OCI-LY7 (cell line): Measurements from ENCODE around the gene FAH. TPM values are rescaled to one million over a fixed set of nuclear protein-coding genes. Genes with fewer than 3 reads are reported as not detected.

Source experiments
- BruUV-seq: library from RNA; stranded (reverse); fragments of 400-500 nt; replicated peaks from 2 replicates; lab custom pipeline; 2021; lab: Mats Ljungman, UMichigan
- CTCF ChIA-PET: fragments of 300-600 bp; sonication (Branson Sonifier 250); formaldehyde crosslinking; loops from one replicate; lab custom pipeline; 2022; ENCODE audit warnings: antibody characterized with exemption; ENCODE audit not compliant: unreplicated experiment; lab: Charles Lee
- POLR2A ChIA-PET: fragments of 300-600 bp; sonication (Branson Sonifier 250); formaldehyde crosslinking; loops from one replicate; lab custom pipeline; 2022; ENCODE audit warnings: antibody characterized with exemption; lab: Charles Lee
- DNase-seq: peaks from one replicate; pipeline ENCODE4 v3.0.0-alpha.2; 2015; ENCODE audit warnings: low spot score
- H2AFZ ChIP-seq: fragments of 200-600 bp; sonication (generic), shearing (Covaris generic); 2 replicates; pipeline ENCODE4 v1.6.1; 2014; ENCODE audit warnings: mild to moderate bottlenecking, antibody characterized with exemption, low read length, moderate library complexity
- H3K27ac ChIP-seq: fragments of 200-600 bp; sonication (generic); 2 replicates; pipeline ENCODE4 v1.5.1; 2014; ENCODE audit warnings: mixed run types, low read depth, mild to moderate bottlenecking, moderate library complexity, low read length, inconsistent platforms; ENCODE audit not compliant: poor library complexity, severe bottlenecking
- H3K36me3 ChIP-seq: fragments of 200-600 bp; sonication (generic); 2 replicates; pipeline ENCODE4 v1.6.1; 2014; ENCODE audit warnings: mild to moderate bottlenecking, antibody characterized with exemption, low read length, moderate library complexity, mixed read lengths; ENCODE audit not compliant: insufficient read depth
- H3K4me1 ChIP-seq: fragments of 200-600 bp; sonication (generic); 2 replicates; pipeline ENCODE4 v1.5.1; 2014; ENCODE audit warnings: mild to moderate bottlenecking, low read length; ENCODE audit not compliant: insufficient read depth, poor library complexity, severe bottlenecking
- H3K4me2 ChIP-seq: fragments of 200-600 bp; sonication (generic); 2 replicates; pipeline ENCODE4 v1.6.1; 2014; ENCODE audit warnings: mild to moderate bottlenecking, low read length
- H3K4me3 ChIP-seq: fragments of 200-600 bp; sonication (generic); 2 replicates; pipeline ENCODE4 v1.5.1; 2014; ENCODE audit warnings: mild to moderate bottlenecking, low read depth, low read length; ENCODE audit not compliant: poor library complexity, severe bottlenecking
- H3K79me2 ChIP-seq: fragments of 200-600 bp; sonication (generic); 2 replicates; pipeline ENCODE4 v1.6.1; 2016; ENCODE audit warnings: low read depth, mild to moderate bottlenecking, low read length, moderate library complexity, mixed read lengths; ENCODE audit not compliant: insufficient read depth
- H3K9me2 ChIP-seq: fragments of 200-600 bp; sonication (generic); 2 replicates; pipeline ENCODE4 v1.6.1; 2016; ENCODE audit warnings: mild to moderate bottlenecking, low read length, mixed read lengths; ENCODE audit not compliant: insufficient read depth
- H3K9me3 ChIP-seq: fragments of 200-600 bp; sonication (generic); 2 replicates; pipeline ENCODE4 v1.6.1; 2014; ENCODE audit warnings: mild to moderate bottlenecking, mixed run types, low read length, mixed read lengths
- H4K20me1 ChIP-seq: fragments of 200-600 bp; sonication (generic); 2 replicates; pipeline ENCODE4 v1.6.1; 2014; ENCODE audit warnings: mild to moderate bottlenecking, antibody characterized with exemption, low read length, moderate library complexity, mixed read lengths; ENCODE audit not compliant: insufficient read depth
- EZH2phosphoT487 ChIP-seq: fragments of 200-600 bp; sonication (generic); IDR thresholded peaks from 2 replicates; pipeline ENCODE4 v1.6.1; 2018; ENCODE audit warnings: low read depth, borderline replicate concordance, mild to moderate bottlenecking, mixed run types, antibody characterized with exemption, low read length, moderate library complexity, mixed read lengths
- intact Hi-C: fragments of 100-400 bp; cut with micrococcal nuclease; formaldehyde crosslinking; loops from one replicate; pipeline ENCODE4 v1.10.0; 2022; ENCODE audit not compliant: unreplicated experiment
- total RNA-seq, 2 experiments: library from RNA; depleted of rRNA in 1 of 2; stranded (reverse); fragments of >200 nt in 1 of 2; shearing (Covaris generic) in 1 of 2; gene quantifications; 2 replicates each; pipeline ENCODE4 v1.2.3, GENCODE V29; 2014 to 2022
- TF ChIP-seq, protein P1 (sequence below): fragments of 200-600 bp; sonication (generic); conservative IDR thresholded peaks from 2 replicates; pipeline ENCODE4 v1.5.1; 2014; ENCODE audit warnings: mild to moderate bottlenecking, antibody characterized with exemption, low read length, moderate library complexity, mixed read lengths

FAH gene
- total RNA-seq, 2 experiments from 2014 or later: 9.4 to 18.4 TPM

DNA sequence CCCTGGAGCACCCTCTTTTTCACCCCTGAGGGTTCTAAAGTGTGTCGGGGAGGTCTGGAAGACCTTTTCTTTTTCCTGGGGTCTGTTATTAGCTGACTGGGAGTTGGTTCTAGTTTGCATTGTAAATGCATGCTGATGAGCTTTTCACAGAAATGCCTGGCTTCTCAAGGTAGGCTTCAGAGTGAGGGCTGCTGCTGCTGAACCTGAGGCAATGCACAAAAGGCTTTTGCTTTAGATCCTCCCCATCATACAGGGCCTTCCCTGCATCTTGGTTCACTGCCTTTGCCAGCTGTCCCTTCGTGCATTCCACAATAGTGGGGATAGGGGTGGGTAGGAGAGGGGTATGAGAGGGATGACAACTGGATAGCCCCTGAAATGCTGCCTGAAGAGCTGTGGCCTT, 46.6 kb downstream of the FAH start:
- Histone ChIP-seq H3K4me1 (no peaks in the 10 kb centered on the region), H3K9me3 (no peaks in the 10 kb centered on the region), H3K27ac (no peak overlapping the region), H3K36me3 (no peaks in the 10 kb centered on the region), H3K9me2 (no peaks in the 10 kb centered on the region), H3K4me3 (no peak overlapping the region), H3K79me2 (no peaks in the 10 kb centered on the region), H3K4me2 (no peak overlapping the region), H2AFZ (no peak overlapping the region), H4K20me1 (no peaks in the 10 kb centered on the region)
- ChIA-PET POLR2A (interaction anchor here (1.0 kb wide), 1 partner anchor 8 kb away, joined by 4 read pairs; no protein-coding TSS in a partner anchor), CTCF (no interaction called here)
- intact Hi-C loops: no loop called here
- TF ChIP-seq, protein P1, sequence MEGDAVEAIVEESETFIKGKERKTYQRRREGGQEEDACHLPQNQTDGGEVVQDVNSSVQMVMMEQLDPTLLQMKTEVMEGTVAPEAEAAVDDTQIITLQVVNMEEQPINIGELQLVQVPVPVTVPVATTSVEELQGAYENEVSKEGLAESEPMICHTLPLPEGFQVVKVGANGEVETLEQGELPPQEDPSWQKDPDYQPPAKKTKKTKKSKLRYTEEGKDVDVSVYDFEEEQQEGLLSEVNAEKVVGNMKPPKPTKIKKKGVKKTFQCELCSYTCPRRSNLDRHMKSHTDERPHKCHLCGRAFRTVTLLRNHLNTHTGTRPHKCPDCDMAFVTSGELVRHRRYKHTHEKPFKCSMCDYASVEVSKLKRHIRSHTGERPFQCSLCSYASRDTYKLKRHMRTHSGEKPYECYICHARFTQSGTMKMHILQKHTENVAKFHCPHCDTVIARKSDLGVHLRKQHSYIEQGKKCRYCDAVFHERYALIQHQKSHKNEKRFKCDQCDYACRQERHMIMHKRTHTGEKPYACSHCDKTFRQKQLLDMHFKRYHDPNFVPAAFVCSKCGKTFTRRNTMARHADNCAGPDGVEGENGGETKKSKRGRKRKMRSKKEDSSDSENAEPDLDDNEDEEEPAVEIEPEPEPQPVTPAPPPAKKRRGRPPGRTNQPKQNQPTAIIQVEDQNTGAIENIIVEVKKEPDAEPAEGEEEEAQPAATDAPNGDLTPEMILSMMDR: no peak
- no peak for TF ChIP-seq EZH2phosphoT487
- no TSS peak for BruUV-seq
- DNase-seq: no peak

DNA sequence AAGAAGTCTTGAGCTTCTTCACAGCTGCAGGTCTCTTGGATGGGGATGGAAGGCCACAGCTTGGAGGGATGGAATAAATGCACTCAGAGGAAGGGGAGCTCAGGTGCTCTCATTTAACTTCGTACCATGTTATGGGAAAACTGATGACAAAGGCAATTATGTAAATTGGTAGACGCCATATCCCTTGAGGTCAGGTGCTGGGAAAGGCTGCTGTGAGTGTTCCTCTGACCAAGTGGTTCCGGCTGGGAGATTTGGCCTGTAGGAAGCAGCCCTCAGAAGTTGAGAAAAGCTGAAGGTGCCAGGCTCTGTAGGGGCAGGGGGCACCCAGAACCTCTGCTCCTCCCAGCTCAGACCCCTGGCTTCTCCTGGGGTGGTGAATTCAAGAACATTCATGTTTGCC, 47.1 kb downstream of the FAH start:
- POLR2A ChIA-PET: interaction anchor here (1.0 kb wide), 1 partner anchor 9 kb away, joined by 4 read pairs; no protein-coding TSS in a partner anchor
- BruUV-seq: no TSS peak

More for the DNA sequence above, 47.1 kb downstream of the FAH start:
- TF ChIP-seq, protein P1: no peak
- no peak for TF ChIP-seq EZH2phosphoT487
- Histone ChIP-seq H4K20me1 (no peaks in the 10 kb centered on the region), H3K36me3 (no peaks in the 10 kb centered on the region), H3K4me1 (no peaks in the 10 kb centered on the region), H3K4me2 (no peak overlapping the region), H3K27ac (no peak overlapping the region), H2AFZ (no peak overlapping the region), H3K9me2 (no peaks in the 10 kb centered on the region), H3K79me2 (no peaks in the 10 kb centered on the region), H3K9me3 (no peaks in the 10 kb centered on the region), H3K4me3 (no peak overlapping the region)
- intact Hi-C loops: no loop called here
- CTCF ChIA-PET: no interaction called here
- no peak for DNase-seq
